Adrenal gland (tissue), 5 donors: ENCODE results near the gene CFAP299.

Experiments
- CTCF ChIP-seq, 6 experiments: fragments of 450-650 bp in 4 of 6; fragments of 200-600 bp in 2 of 6; sonication (generic) in 1 of 6; IDR thresholded peaks; 1 replicate in 5 of 6; 2 replicates in 1 of 6; pipeline versions ENCODE4 v1.5.1 to v1.8.0; 2016 to 2021; ENCODE audit warnings: antibody characterized with exemption in 6 of 6, mild to moderate bottlenecking in 2 of 6, moderate library complexity in 1 of 6
- POLR2A ChIP-seq, 2 donors: fragments of 450-650 bp; IDR thresholded peaks; one replicate each; pipeline ENCODE4 v1.6.1; 2017; ENCODE audit warnings: antibody characterized with exemption in 2 of 2, mild to moderate bottlenecking in 2 of 2, moderate library complexity in 1 of 2
- donor health status: DM: no; HTN: no; CAD: no.

- TF ChIP-seq POLR2A (IDR thresholded peaks at IDR 0.05) (no peak), CTCF (IDR thresholded peaks at IDR 0.05) (no peak)
These were observed 587.4 kb downstream of the CFAP299 start for GRCh38 chr4:80922941-80923340.
